Gastroesophageal sphincter (tissue), 3 donors: ENCODE results near the gene GOLGA7B.

Experiments used
- CTCF ChIP-seq, 4 experiments: fragments of 200-600 bp in 2 of 4; fragments of 450-650 bp in 2 of 4; sonication (generic) in 1 of 4; IDR thresholded peaks; one replicate each; pipeline ENCODE4 v1.5.1; 2017 to 2019; ENCODE audit warnings: antibody characterized with exemption in 4 of 4, mild to moderate bottlenecking in 2 of 4, moderate library complexity in 2 of 4
- EP300 ChIP-seq: sonication (generic); formaldehyde crosslinking; IDR thresholded peaks from one replicate; pipeline ENCODE4 v1.6.1; 2017; ENCODE audit warnings: antibody characterized with exemption, mild to moderate bottlenecking
- POLR2A ChIP-seq, 2 donors: fragments of 450-650 bp; IDR thresholded peaks; one replicate each; pipeline ENCODE4 v1.6.1; 2017; ENCODE audit warnings: antibody characterized with exemption in 2 of 2, mild to moderate bottlenecking in 2 of 2, moderate library complexity in 1 of 2

GRCh38 chr10:97914171-97914836, 64.7 kb downstream of the GOLGA7B start:
- TF ChIP-seq CTCF (IDR thresholded peaks at IDR 0.05) (no peak), EP300 (no peak), POLR2A (IDR thresholded peaks at IDR 0.05) (no peak)
